GM18526 (cell line): ENCODE data around the gene ADCY5.

Experiments used
- POLR2A ChIP-seq: IDR thresholded peaks from 3 replicates; pipeline ENCODE4 v1.6.1; 2011; ENCODE audit not compliant: insufficient read length; ENCODE audit errors: extremely low read depth

The ADCY5 gene

DNA sequence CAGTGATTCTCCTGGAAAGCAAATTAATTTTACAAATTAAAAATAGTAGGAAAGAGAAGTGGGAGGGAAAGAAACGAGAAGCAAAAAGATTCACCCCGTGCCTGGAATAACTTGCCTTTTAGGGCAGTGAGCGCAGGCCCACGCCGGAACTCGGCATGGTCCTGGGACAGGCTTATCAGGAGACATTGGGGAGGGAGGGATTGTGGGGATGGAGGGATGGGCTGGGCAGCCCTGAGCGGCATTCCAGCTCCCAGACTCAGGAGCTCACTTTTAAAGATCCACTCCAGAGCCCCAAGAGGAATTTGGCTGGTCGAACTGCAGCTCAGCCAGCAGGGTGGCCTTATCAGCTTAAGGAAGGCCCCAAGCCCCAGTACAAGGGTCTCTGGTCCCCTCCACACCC, 117.9 kb downstream of the ADCY5 start:
- no peak for TF ChIP-seq POLR2A

DNA sequence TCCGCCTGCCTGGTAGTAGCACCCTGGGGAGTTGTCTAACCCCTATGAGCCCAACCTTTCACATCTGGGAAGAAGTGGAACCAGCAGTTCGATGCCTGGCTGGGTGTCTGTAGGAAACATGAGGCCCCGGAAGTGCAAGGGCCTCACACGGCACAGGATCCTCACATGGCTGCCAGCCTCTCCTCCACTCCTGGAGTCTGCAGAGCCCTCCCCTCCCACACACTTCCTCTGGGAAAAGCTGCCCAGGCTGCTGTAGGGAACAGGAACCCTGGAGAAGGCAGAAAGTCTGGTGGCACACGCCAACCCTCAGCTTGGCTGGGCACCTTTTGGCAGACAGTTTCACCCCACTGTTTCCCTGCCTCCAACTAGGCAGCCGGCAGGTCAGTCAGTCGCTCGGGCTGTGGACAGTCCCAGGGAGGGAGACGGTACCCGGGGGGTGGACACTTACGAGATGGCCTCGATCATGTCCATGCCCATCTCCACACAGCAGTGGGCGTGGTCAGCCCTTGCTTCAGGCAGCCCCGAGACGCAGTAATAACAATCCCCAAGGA, 118.4 kb downstream of the ADCY5 start:
- no peak for TF ChIP-seq POLR2A

DNA sequence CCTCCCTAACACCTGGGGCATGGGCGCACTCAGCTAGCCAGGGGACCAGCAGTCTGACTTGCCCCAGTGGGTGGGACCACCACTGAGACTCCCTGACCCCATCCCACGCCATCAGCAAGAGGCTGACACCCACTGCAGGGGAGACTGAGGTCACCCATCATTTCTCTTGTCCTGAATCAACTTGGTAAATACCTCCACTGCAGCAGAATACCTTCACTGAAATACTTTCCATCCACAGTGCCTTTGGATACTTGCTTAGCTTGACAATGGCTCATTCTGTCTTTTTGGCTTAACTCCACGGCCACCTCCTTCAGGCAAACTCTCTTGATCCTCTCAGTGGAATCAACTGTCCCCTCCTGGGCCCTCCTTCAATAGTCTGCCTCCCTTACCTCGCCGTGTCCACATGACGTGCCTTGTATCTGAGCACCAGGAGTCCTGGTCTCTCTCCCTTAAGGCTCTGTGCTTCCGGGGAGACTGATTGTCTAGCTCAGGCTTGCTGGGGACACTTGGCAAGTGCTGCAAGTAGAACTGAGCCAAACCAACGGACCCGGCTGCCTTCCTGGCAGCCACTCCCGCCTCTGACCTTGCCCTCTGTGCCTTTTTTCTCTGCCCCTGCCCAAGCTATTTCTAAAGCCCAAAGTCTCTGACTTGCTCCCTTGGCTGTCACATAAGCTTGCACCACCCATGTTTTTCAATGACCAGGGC, 119.1 kb downstream of the ADCY5 start:
- TF ChIP-seq POLR2A: no peak

DNA sequence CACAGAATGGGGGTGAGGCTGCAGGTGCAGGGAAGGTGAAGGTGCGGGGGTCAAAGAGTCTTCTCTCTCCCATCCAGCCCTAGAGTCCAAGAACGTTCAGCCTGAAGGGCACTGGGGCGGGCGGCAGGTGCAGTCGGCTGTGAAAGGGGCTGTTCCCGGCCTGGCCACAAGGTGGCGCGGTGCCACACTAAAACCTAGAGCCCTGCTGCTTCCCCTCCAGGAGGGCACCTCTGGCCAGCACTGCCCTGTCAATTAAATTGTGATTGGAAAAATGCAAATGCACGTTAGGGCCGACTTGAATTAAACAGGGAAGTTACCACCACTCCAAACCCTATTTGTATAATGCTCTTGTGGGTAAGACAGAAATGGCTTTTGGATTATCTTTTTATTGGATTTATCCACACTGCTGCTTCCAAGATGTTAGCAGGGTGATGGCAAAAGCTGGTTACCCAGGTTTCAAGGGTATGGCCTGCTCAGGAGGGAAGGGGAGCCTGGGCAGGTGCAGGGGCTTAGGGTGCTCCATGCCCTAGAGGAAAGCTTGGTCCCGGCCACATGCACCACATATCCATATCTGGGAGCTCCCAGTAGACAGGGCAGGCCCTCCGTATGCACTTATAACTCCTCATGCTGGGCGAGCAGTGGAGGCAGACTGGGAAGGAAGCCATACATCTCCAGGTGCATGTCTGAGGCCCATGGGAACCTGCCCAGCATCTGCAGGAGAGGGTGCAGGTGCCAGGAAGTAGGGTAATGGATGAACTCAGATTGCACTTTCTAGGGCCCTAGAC, 119.8 kb downstream of the ADCY5 start:
- TF ChIP-seq POLR2A: no peak

DNA sequence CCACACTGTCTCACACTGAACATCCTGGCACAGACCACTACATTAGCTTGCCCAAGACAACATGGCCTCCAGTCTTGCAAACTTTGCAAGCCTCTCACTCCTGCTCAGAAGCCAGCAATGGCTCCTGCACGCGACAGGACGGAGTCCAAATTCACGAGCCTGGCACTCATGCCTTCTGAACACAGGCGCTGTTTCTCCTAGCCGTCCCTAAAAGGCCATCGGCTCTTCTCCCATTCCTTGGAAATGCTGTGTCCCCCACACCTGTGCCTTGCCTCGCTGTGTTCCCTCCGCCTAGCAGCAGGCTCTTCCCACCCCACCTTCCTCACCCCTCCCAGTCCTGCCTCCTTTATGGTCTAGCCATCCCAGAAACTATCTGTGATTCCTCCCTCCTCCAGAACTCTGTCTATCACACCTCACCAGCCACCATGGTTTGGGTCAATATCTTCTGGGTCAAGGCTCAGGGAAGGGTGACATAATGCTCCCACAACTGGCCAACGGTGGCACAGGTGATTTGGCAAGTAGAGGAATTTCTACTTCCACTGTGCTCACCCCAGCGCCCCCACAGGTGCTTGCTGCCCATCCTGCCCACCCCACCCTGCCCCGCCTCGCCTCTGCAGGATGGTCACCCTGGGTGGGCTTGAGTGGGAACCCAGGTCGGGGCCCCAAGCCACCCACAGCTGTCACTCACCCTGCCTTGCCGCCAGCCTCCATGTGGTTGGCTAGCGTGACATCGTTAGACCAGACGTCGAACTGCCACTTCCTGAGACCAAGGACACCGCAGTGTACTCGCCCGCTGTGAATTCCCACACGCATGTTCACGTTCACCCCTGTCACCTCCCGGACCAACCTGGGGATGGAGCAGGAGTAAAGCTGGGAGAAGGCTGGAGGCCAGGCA, 120.7 kb downstream of the ADCY5 start:
- TF ChIP-seq POLR2A: no peak

DNA sequence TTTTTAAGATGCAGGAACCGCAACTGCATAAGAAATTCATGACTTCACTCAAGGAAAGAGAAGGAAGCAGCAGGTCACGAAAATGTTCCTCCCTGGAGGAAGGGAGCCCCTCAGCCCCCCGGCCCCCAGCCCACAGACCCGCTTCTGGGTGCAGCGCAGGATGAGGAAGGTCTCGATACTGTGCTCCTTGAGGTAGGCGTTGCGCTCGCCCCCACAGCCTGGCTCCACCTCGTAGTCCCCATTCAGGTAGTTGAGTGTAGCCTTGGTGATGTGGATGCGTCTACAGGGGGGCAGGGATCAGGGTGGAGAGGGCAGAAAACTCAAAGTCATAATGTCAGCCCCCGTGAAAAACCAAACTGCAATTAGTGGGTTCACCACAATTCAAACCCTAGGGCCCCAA, 121.4 kb downstream of the ADCY5 start:
- TF ChIP-seq POLR2A: no peak

DNA sequence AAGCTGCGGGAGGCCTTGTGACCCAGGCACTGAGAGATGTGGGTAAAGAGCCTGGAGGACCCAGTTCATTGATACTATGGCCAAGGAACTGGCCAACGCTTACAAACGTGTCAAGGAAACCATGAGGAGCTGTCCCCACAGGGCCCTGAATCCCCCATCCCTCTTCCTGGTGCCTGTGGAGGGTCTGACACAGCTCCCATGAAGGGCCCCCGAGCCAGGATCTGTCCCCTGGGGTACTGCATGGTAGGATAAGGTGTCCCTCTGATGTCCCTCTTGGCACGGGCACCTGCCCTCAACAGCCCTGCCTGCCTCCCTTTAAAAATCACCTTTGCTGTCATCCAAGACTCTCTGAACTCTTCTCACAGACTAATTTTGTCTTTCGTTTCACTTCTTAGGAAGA, 122.4 kb downstream of the ADCY5 start:
- TF ChIP-seq POLR2A: no peak

DNA sequence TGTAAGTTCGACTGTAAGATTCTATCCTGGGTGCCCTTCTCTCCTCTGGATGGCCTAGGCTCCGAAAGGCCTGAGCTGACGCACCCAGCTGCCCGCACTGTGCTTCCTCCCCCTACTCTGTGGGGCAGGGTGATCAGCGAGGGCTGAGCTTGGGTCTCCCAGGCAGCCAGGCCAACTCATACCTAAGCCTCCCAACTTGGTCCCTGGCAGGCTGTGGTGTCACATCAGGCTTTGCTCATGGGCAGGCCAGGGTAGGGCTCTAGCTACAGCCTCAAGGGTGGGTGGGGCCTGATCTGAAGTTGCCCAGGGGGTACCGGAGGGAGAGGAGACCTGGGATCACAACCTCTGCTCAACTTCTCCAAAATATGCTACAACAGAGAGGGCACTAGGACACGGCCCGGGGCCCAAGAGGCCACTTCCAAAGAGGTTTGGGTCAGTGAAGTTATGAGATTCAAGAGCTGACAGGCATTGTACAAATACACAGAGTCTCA, 123.1 kb downstream of the ADCY5 start:
- no peak for TF ChIP-seq POLR2A

DNA sequence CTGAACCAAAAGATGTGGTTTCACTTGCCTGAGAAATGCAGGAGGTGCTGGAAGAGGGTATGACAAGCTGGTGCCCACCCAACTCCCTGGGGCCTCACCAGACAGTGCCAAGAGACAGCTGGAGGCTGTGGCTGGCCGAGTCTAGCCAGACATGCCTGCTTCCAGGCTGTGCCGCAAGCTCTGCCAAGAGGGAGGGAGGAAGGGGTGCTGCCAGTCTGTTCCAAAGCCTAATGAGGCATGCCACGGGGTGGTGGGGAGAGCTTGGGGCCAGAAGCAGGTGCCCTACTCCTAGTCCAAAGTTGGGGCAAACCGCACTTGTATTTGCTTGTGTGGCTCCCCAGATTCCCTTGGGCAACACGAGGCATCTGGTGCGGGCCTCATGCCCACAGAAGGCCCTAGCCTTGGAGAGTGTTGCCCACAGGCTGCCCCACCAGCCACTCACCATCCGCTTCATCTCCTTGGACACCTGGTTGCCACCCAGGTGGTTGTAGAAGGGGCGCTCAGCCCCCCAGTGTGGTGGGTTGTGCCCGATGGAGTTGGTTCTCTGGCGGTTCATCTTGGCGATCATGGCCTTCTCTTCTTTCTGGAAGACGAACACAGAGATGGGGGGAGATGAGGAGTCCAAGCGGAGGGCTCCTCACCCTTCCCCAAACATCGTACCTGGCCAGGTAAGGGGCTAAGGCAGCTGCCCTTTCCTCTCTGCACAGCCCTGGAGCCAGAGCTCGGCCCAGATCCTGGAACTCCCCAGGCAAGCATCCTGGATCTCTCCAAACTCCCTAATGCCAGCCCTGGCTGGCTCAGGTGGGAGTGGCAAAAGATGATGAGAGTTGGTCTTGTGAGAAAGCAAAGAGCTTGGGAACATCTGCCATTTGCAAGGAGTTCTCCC, 123.8 kb downstream of the ADCY5 start:
- TF ChIP-seq POLR2A: no peak

DNA sequence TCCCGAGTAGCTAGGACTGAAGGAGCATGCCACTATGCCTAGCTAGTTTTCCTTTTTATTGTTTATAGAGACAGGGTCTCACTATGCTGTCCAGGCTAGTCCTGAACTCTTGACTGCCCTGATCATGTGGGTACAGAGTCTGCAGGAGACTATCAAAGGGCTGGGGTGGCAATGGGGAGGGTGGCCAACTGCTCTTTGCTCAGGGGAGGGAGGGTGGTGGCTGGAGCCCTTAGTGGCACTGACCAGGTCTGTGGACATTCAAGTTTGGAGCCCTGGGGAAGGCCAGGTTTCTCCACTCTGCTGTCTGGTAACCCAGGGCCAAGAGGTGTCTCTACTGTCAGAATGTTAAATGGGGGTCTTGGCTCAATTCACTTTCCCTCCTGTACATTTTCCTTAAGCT, 125.1 kb downstream of the ADCY5 start:
- no peak for TF ChIP-seq POLR2A

DNA sequence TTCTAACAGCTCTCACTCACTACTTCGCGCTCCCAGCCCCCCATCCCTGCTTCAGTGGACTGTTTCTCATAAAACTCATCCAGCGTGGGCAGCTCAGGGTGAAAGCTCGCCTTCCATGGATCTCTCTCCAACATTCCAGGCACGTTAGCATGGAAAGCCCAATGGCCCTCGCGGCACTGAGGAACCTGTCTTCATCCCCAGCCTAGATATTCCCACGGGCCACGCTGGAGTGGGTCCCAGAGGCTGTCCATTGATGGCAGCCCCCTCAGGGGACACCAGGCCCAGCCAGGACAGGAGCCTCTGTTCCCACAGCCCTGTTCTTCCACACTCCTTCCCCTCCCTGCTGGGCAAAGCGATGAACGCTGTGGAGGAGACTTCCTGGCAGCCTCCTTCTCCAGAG, 126.0 kb downstream of the ADCY5 start:
- TF ChIP-seq POLR2A: no peak

DNA sequence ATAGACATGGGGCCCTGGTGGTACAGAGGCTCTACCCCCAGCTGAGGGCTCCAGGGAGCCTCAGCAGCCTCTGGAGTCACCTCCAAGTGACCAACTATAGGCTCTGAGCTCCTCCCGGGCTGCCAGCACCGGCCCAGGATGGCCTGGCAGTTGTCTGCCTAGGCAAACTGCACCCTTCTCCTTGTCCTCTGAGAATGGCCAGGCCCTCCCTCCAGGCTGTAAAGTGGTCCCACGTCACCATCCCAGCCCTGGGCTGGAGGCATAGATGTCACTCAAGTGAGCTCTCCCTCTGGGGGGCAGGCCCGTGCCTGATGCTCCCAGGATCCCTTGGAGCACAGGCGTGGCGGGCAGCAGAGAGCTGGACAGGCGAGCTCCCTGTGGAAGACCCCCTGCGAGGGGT, 127.1 kb downstream of the ADCY5 start:
- TF ChIP-seq POLR2A: no peak

DNA sequence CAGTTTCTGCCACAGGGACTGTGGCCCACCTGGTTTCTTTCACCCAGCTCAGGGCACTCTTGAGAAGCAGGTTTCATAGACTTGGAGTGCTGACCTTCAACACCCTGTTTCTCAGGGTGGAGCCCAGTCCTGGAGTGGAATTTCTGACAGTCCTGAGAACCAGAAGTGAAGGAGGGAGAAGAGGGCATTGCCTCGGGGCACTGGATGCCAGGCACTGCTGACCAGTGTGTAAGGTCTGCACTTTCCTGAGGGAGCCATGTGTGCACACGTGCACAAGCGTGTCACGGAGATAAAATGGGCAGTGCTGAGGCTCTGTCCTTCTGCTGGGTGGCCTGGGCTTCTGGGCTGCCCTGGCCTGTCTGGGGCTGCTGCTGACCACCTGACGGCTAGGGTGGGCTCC, 128.7 kb downstream of the ADCY5 start:
- no peak for TF ChIP-seq POLR2A

DNA sequence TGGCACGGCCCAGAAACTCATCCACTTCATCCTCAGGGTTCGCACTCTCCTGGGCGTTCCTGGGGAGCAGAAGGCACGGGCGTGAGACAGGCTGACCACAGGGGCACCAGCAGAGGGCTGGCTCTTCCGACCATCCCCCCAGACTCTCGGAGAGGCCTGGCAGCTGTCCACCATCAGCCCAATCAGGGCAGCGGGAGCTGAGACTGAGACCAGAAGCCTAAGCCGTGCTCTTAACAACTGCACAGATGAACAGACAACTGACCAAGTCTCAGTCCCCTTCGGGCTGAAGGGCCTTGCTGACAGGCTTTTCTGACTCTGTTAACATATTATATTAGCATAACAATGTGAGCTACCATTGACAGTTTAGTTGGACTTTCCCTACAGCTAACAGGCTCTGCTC, 129.1 kb downstream of the ADCY5 start:
- TF ChIP-seq POLR2A: no peak
